HG03565 (cell line): ENCODE measurements around the gene TLK2.
A peak's percentile ranks its signal among the peaks of the same experiment; 100 is the strongest.
"Not testable (repeated sequence)": the region's sequence is repeated elsewhere in the genome, so short reads cannot be mapped to it uniquely, and the experiment has no call there.

Experiments
- ATAC-seq: cut with Tn5 transposase; IDR thresholded peaks from one replicate; pipeline ENCODE4 v1.9.1; 2021; ENCODE audit warnings: mild to moderate bottlenecking, moderate library complexity; ENCODE audit not compliant: unreplicated experiment

Gene TLK2

GRCh38 chr17:62478424-62478879, at the start of gene TLK2:
Gene TLK2 (plus strand): TSS chr17:62478825. CDS start chr17:62481126, 2,301 bp downstream.
- peak; percentile 59 for ATAC-seq

- ATAC-seq: not testable (repeated sequence)
Measured at GRCh38 chr17:62435251-62435650, 43.4 kb upstream of the TLK2 start.

DNA sequence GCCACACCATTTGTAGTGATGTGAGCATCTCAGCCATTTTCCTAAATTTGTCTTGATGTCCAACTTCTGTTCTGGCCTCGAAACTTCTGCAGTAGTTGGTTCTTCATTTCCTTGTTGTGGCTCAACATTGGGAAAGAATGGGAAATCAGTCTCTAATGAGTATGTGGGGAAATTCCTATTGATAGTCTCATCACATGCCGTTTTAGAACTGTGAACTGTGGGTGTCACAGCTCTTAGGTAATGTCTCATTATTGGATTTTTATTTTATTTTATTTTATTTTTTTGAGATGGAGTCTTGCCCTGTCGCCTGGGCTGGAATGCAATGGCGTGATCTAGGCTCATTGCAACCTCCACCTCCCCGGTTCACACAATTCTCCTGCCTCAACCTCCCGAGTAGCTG, 37.4 kb upstream of the TLK2 start:
- ATAC-seq: not testable (repeated sequence)

- no peak for ATAC-seq
Measured at GRCh38 chr17:62444063-62444462, 34.6 kb upstream of the TLK2 start.

DNA sequence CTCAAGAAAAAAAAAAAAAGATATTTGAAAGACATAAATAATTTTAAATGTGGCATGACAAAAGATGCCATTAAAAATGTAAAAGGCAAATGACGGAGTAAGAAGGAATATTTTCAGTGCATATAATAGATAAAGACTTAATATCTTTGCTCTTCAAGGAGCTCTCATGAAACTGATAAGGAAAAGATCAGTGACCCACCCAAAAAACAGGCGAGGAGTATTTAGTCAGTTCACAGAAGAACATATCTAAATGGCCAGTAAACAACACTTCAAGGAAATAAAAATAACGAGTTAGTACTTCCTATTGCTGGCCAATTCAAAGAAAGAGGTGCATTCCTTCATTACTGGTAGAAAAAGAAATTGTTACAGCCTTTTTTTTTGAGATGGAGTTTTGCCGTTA, 32.8 kb upstream of the TLK2 start:
- ATAC-seq: not testable (repeated sequence)

GRCh38 chr17:62452195-62452594, 26.4 kb upstream of the TLK2 start:
- not testable (repeated sequence) for ATAC-seq

DNA sequence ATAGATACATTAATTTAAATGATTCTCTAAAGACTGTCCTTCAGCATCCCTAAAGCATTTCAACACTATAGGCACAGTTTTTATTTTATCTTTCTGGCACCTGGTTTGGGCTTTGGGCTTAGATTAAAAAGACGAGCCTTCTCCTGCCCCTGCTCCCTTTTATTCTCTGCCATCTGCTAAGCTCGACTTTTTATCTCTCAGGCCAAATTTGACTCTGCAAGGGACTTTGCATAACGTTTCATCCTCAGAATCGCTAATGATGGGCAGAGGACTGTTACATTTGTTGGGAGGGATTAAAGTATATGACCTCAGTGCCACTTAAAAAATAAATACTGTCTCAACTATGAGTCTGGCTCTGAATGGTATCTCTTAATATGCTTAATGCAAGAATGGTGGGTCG, 25.6 kb upstream of the TLK2 start:
- ATAC-seq: not testable (repeated sequence)

DNA sequence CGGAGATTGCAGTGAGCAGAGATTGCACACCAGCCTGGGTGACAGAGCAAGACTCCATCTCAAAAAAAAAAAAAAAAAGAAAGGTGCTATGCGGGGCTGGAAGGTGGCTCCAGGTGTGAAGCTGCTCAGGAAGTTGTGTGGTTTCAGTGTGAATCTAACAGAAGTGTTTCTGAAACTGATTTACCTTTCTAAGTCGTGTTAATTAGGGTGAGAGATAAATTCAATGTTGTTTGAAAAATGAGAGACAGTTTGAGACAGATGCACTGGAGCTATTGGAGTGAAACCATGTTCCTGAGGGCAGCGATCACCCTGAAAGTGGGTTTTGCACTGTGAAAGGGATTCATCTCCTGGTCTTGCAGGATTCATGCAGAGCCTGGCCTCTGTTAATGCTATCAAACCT, 25.0 kb upstream of the TLK2 start:
- peak; percentile 20 for ATAC-seq

DNA sequence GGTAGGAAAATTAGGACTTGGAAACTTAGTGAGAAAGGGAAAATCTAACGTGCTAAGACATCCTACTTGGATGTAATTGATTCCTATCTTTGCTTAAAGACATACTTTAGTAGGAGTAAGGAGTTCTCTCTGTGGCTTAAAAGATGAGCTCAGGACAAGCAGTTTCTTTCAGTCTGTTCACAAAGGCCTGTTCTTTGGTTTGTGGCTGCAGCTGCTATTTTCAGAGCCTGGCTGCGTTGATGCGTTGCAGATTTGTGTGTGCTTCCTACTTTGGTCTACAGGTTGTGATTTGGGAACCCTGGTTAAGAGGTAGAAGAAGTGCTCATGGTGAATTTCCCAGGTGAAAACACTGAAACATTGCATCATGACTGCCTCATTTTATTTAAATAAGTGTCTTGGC, 24.5 kb upstream of the TLK2 start:
- ATAC-seq: peak; percentile 48

GRCh38 chr17:62456016-62456415, 22.6 kb upstream of the TLK2 start:
- ATAC-seq: no peak

DNA sequence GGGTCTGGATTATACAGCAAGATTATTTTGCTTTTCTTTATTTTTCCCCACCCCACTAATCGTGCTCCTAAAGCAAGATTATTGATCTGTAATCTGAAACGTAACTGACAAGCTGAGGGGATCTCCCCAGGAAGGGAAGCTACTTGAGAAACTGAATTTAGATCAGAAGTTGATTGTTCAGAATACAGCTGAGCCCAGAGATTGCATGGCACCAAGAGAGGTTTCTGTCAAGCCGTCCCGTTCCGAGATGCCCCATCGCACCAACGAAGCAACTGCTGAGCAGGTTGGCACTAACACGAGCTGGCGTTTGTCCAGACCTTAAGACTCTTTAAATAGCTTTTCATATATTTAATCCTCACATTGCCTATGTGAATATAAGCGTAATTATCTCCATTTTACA, 20.1 kb upstream of the TLK2 start:
- ATAC-seq: not testable (repeated sequence)

GRCh38 chr17:62464422-62464821, 14.2 kb upstream of the TLK2 start:
- not testable (repeated sequence) for ATAC-seq

DNA sequence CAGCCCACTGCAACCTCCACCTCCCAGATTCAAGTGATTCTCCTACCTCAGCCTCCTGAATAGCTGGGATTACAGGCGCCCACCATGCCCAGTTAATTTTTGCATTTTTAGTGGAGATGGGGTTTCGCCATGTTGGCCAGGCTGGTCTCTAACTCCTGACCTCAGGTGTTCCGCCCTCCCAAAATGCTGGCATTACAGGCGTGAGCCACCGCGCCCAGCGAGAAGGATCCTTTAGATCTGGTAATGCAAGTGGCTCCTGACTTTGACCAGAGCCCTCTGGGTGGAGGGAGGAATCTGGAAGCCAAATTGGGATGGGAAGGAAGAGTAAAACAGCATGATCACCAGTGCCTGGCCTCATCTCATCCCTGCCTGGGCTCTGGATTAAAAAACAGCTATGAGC, 13.4 kb upstream of the TLK2 start:
- ATAC-seq: not testable (repeated sequence)

DNA sequence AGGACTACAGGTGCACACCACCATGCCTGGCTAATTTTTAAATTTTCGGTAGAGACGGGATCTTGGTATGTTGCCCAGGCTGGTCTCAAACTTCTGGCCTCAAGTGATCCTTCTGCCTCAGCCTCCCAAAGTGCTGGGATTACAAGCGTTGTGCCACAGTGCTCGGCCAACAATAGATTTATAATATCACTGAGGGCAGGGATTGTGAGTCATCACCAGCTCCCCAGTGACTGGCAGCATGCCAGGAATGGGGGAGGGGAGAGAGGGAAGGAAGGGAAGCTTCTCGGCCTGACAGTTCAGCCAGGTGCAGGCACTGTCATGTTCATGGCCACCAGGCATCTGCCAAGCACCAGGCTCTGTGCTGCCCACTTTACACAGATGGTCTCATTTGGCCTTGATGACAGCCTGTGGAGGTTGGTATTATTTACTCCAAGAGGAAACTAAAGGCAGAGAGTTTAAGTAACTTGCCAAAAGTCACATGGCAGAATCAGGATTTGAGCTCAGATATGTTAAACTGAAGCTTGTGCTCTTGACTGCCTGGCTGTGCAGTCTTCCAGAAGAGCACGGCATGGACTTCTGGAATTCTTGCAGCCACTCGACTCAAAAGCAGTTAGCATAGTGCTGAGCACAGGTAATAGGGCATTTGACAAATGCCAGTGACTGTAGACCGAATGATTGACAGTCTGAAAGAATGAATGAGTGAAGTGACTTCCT, 7.8 kb upstream of the TLK2 start:
- ATAC-seq: not testable (repeated sequence)

- not testable (repeated sequence) for ATAC-seq
Measured at GRCh38 chr17:62471380-62471880, 7.2 kb upstream of the TLK2 start.

GRCh38 chr17:62473030-62473982, 5.3 kb upstream of the TLK2 start:
- ATAC-seq: not testable (repeated sequence)

GRCh38 chr17:62477111-62477510, 1.5 kb upstream of the TLK2 start:
- not testable (repeated sequence) for ATAC-seq

GRCh38 chr17:62477718-62478408, 762 bp upstream of the TLK2 start:
- peak; percentile 22 for ATAC-seq

DNA sequence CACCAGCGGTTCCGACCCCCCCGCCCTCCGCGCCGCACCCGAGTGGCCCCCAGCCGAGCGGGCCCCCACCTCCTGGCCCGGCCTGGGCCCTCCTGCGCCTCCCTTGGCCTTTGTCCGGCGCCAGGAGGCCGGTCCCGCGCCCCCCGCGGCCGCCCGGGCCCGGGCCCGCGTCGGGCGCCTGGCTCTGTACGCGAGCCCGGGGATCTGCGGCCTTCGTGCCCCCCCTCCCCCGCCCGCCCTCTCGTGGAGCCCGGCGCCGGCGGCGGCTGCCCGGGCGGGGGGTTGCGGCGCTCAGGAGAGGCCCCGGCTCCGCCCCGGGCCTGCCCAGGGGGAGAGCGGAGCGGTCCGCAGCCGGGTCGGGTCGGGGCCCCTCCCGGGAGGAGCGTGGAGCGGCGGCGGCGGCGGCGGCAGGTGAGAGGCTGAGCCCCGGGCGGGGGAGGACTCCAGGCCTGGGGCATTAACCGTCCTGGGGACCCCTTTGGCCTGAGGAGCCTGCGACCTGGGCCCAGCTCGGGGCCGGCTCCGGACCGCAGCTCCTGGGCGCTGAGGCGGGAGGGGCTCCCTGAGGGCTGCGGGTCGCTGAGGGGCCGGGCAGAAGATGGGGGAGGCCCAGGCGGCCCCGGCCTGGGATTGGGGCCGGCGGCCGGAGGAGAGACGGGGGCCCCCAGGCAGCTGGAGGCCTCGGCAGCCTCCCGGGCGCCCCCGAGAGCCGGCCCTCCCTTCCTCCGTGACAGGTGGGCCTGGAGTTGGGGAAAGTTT, 434 bp downstream of the TLK2 start:
- peak; percentile 20 for ATAC-seq

DNA sequence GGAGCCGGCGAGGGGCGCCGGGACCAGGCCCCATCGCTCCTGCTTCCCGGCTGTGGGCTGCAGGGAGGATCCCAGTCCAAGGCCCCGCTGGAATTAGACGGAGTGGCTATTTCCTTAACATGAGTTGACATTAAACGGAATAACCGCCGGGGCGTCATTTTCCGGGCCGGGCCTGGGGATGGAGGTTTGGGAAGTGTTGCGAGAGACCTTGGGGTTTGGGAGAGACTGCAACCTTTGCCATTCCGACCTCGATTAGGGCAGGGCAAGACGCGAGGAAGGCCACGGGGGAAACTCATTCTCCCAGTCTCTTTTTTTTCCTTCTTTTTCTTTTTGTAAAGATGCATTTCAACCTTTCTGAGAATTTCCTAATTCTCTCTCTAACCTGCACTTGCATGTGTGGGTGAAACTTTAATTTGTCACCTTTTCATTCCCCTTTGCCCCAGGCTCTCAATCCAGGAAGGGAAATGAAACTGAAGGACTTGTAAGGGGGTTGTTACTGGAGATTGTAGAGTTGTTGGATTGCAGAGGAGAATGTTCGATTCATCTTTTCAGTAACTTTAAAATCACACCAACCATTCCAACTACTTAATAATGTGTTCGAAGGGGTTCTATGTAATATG, 1.1 kb downstream of the TLK2 start:
- not testable (repeated sequence) for ATAC-seq
